ENCODE measurements around the gene MKRN2OS. TPM values are rescaled to one million over a fixed set of nuclear protein-coding genes. Genes with fewer than 3 reads are reported as not detected.
A peak's percentile ranks its signal among the peaks of the same experiment; 100 is the strongest.

The MKRN2OS gene
- total and polyA plus RNA-seq, 12 donors = not detected

DNA sequence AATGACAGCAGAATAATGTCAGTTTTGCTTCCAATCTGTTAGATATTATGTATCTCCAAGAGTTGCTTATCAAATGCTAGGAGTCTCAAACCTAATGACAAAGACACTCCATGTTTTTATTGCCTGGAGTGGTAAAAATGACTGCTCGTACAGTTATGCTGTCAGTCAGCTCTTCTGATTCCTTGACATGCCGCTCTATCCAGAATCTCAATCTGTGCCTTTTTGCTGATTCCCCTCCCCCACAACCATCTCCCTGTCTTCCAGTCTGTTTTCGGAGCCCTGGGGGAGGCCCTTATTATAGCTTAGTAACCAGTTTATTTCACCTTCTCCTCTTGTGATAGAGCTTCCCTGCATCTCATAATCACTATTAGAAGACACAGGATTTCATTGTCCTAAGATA, 14.2 kb upstream of the MKRN2OS start:
- H3K4me1 ChIP-seq (replicated peaks in 1 of 2) = peaks cover 9 to 38% of the 10 kb centered on the region in 2 donors
- intact Hi-C loops (cut with DNase I) = no loop called here
- TF ChIP-seq, protein P1, sequence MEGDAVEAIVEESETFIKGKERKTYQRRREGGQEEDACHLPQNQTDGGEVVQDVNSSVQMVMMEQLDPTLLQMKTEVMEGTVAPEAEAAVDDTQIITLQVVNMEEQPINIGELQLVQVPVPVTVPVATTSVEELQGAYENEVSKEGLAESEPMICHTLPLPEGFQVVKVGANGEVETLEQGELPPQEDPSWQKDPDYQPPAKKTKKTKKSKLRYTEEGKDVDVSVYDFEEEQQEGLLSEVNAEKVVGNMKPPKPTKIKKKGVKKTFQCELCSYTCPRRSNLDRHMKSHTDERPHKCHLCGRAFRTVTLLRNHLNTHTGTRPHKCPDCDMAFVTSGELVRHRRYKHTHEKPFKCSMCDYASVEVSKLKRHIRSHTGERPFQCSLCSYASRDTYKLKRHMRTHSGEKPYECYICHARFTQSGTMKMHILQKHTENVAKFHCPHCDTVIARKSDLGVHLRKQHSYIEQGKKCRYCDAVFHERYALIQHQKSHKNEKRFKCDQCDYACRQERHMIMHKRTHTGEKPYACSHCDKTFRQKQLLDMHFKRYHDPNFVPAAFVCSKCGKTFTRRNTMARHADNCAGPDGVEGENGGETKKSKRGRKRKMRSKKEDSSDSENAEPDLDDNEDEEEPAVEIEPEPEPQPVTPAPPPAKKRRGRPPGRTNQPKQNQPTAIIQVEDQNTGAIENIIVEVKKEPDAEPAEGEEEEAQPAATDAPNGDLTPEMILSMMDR (IDR thresholded peaks at IDR 0.05) = no peak
- TF ChIP-seq POLR2A (IDR thresholded peaks at IDR 0.05) = no peak

DNA sequence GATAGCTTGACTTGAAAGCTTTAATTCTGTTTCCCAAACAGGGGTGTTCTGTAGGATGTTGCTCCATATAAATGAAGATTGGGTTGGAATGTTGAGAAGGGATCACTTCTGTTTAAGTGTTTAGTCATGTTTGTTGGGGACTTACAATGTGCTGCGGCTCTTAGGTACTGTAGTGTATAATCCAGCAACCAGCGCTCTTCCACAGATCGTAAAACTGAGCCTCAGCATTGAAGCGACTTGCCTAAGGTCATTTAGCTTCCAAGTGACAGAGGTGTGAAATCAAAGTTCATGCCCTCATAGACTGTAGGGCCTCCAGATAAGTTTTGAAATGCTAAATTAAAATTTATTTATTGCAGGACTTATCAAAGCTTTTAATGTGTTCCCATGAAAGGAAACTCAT, 13.4 kb upstream of the MKRN2OS start:
- Histone ChIP-seq H3K27me3 (peaks cover 7% of the 10 kb centered on the region), H3K9me3 (replicated peaks in 1 of 3) (no peaks in the 10 kb centered on the region), H3K4me1 (replicated peaks in 1 of 2) (peaks cover 11 to 44% of the 10 kb centered on the region in 2 donors), H3K36me3 (replicated peaks in 1 of 2) (no peaks in the 10 kb centered on the region), H3K27ac (no peak overlapping the region), H3K4me3 (no peak overlapping the region)
- 71 to 82% (median 74%) methylated on average over 4 of the region's 4 CpGs for WGBS, 4 donors
- TF ChIP-seq POLR2A (IDR thresholded peaks at IDR 0.05) = no peak
- TF ChIP-seq, protein P1 (IDR thresholded peaks at IDR 0.05) = no peak
- intact Hi-C loops (cut with DNase I) = no loop called here
- DNase-seq = no peak

More for the DNA sequence above, 14.2 kb upstream of the MKRN2OS start:
- Histone ChIP-seq H3K27ac (no peak overlapping the region), H3K4me3 (no peak overlapping the region), H3K27me3 (peaks cover 5% of the 10 kb centered on the region), H3K9me3 (replicated peaks in 1 of 3) (no peaks in the 10 kb centered on the region), H3K36me3 (replicated peaks in 1 of 2) (no peaks in the 10 kb centered on the region)
- WGBS, 4 donors = 79 to 91% (median 83%) methylated on average over 3 of the region's 3 CpGs
- DNase-seq = no peak

DNA sequence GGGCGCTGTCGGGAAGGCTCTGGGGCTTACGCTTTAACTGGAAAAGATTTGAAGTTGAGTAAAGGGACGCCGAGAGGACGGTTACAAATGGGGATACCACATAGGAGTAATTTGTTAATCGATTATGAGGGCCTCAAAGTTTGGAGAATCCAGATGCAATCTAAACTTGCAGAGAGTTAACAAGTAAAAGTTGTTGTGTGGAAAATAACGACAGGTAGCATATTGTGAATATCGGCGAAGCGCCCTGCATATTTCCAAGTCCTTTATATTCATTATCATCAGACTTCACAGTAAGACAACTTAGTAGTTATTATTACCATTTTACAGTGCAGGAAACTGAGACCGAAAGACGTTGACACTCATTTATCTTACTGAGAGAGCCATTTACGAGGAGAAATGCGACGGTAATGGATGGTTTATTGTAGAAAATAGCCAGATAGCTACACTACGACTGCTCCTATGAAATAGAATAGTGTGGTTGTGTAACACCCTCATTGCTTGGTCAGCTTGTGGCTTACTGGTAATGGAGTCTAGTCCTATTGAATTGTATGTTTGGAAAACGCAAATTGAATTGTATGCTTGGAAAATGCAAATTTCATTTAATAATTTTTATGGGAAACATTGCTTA, 12.3 kb upstream of the MKRN2OS start:
- DNase-seq = no peak
- Histone ChIP-seq H3K27me3 (peaks cover 7% of the 10 kb centered on the region), H3K4me3 (peak overlapping the region; percentile 60 to 93 (median 79)), H3K9me3 (replicated peaks in 1 of 3) (no peaks in the 10 kb centered on the region), H3K4me1 (replicated peaks in 1 of 2) (peaks cover 16 to 47% of the 10 kb centered on the region in 2 donors), H3K36me3 (replicated peaks in 1 of 2) (no peaks in the 10 kb centered on the region), H3K27ac (peak overlapping the region; percentile 56 to 98 (median 96))
- intact Hi-C loops (cut with DNase I) = no loop called here
- WGBS, 4 donors = 1 to 2% (median 2%) methylated on average over 18 of the region's 18 CpGs
- TF ChIP-seq, protein P1 (IDR thresholded peaks at IDR 0.05) = no peak
- TF ChIP-seq POLR2A (IDR thresholded peaks at IDR 0.05) = no peak

DNA sequence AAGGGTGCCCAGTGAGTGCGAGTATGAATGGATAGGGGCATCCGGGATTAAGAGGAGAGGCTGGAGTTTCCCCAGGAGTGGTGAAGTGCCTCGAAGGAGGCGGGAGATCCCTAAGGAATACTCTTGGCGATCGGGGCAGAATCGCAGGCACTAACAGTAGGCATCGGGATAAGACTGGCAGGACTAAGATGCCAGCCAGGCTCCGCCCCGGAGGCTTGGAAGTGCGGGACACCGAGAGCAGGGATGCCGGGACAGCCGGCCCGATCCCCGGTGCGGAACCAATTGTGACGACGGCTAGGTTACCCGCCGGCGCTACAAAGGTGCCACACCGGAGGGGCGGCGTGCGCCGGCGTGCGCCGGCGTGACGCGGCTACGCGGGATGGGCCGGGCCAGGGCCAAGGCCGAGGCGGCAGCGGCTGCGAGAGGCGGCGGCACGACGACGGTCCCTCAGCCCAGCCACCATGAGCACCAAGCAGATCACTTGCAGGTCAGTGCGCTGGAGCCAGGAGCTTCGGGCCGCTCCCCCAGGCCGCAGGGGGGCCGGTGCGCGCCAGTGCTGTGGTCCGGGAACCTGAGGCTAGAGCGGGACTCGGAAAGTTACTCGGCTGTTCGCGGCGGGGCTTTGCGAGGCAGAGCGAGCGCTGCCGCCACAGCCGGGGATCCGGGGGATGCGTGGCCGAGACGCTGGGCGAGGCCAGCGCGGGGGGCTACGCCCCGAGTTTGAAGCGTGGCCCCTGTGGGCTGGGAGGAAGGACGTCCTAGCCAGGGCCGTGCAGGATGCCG, 11.6 kb upstream of the MKRN2OS start, which contains the start of gene MKRN2:
Gene MKRN2, plus strand, starts transcription at position 398 of the 783 bp plus-strand sequence. Its CDS starts 64 bp downstream, at position 462.
- intact Hi-C loops (cut with DNase I) = no loop called here
- H3K36me3 ChIP-seq (replicated peaks in 1 of 2) = no peaks in the 10 kb centered on the region
- H3K4me3 ChIP-seq = peak within 1 kb of the TSS; percentile 60 to 93 (median 79)
- peak within 1 kb of the TSS; percentile 56 to 98 (median 96) for H3K27ac ChIP-seq
- WGBS, 4 donors = 0% methylated on average over 29 to 77 of the region's 77 CpGs
- TF ChIP-seq, protein P1 (IDR thresholded peaks at IDR 0.05) = peak in 1 of 6 experiments; percentile 3
- TF ChIP-seq POLR2A (IDR thresholded peaks at IDR 0.05) = peak; percentile 93 to 98
- DNase-seq = peak; percentile 87 to 94 (median 89)
- H3K4me1 ChIP-seq (replicated peaks in 1 of 2) = peaks cover 16 to 47% of the 10 kb centered on the region in 2 donors
- peaks cover 7% of the 10 kb centered on the region for H3K27me3 ChIP-seq
- no peaks in the 10 kb centered on the region for H3K9me3 ChIP-seq (replicated peaks in 1 of 3)

All from adrenal gland (tissue), 12 donors.